A549 (cell line): ENCODE measurements around the gene CYSRT1. TPM values are rescaled to one million over a fixed set of nuclear protein-coding genes. Genes with fewer than 3 reads are reported as not detected.

Source experiments
- ATAC-seq, 2 experiments: fragments of 200-7000 bp in 1 of 2; fragments of >200 bp in 1 of 2; cut with Nextera tagmentation in 1 of 2; cut with Tn5 transposase in 1 of 2; 3 replicates each; pipeline versions ENCODE4 v1.8.0 to v1.9.1; 2018 to 2020; ENCODE audit warnings: mild to moderate bottlenecking in 1 of 2, moderate library complexity in 1 of 2
- CTCF ChIA-PET: fragments of 300-600 bp; sonication (Branson Sonifier 250); formaldehyde crosslinking; extraction: SDS; loops from one replicate; lab custom pipeline; 2021; ENCODE audit warnings: antibody characterized with exemption, inconsistent platforms; lab: Yijun Ruan, JAX
- POLR2A ChIA-PET: fragments of 350-600 bp; formaldehyde crosslinking; extraction: SDS; loops from one replicate; lab custom pipeline; 2021; ENCODE audit warnings: antibody characterized with exemption, inconsistent platforms; lab: Yijun Ruan, JAX
- DNase-seq, 2 experiments: peaks; one replicate each; pipeline versions ENCODE4 v3.0.0 to v3.0.0-alpha.2; 2011 to 2016; ENCODE audit warnings: low read depth in 1 of 2, low spot score in 1 of 2
- FAIRE-seq: peaks from 2 replicates; lab custom pipeline; 2011; peaks lifted over from hg19 to GRCh38; lab: Jason Lieb, UNC
- H3K27ac ChIP-seq, 2 experiments: fragments of >200 bp; sonication (Bioruptor Twin); formaldehyde crosslinking; 3 replicates each; pipeline ENCODE4 v1.5.1; 2016 to 2017
- H3K4me1 ChIP-seq: fragments of >200 bp; sonication (Bioruptor Twin); formaldehyde crosslinking; 3 replicates; pipeline ENCODE4 v1.6.1; 2016
- H3K4me2 ChIP-seq: fragments of >200 bp; sonication (Bioruptor Twin); formaldehyde crosslinking; 3 replicates; pipeline ENCODE4 v1.6.1; 2016
- H3K4me3 ChIP-seq: fragments of >200 bp; sonication (Bioruptor Twin); formaldehyde crosslinking; 3 replicates; pipeline ENCODE4 v1.5.1; 2016
- H3K9me3 ChIP-seq: fragments of >200 bp; sonication (Bioruptor Twin); formaldehyde crosslinking; 3 replicates; pipeline ENCODE4 v1.6.1; 2016
- ATOH8 ChIP-seq: fragments of 250-450 bp; sonication (Bioruptor Pico); IDR thresholded peaks from 2 replicates; pipeline ENCODE4 v1.5.0; 2020; ENCODE audit warnings: low read depth, mild to moderate bottlenecking, moderate library complexity
- CHD2 ChIP-seq: fragments of 150-350 bp; IDR thresholded peaks from 2 replicates; pipeline ENCODE4 v1.6.1; 2014; ENCODE audit warnings: low read length; ENCODE audit not compliant: partially characterized antibody
- CHD4 ChIP-seq: fragments of 200-600 bp; sonication (generic); IDR thresholded peaks from 2 replicates; pipeline ENCODE4 v1.6.1; 2016; ENCODE audit warnings: antibody characterized with exemption, mild to moderate bottlenecking, borderline replicate concordance
- CTCF ChIP-seq: fragments of >200 bp; sonication (Bioruptor Twin); formaldehyde crosslinking; IDR thresholded peaks from 3 replicates; pipeline ENCODE4 v1.5.1; 2016
- E2F6 ChIP-seq: IDR thresholded peaks from 2 replicates; pipeline ENCODE4 v1.6.1; 2012; ENCODE audit warnings: low read depth, borderline replicate concordance
- EP300 ChIP-seq, 2 experiments: fragments of >200 bp; sonication (Bioruptor Twin); formaldehyde crosslinking; IDR thresholded peaks; 2 replicates in 1 of 2; 3 replicates in 1 of 2; pipeline ENCODE4 v1.6.1; 2016 to 2017
- FOSB ChIP-seq: fragments of 250-450 bp; sonication (Bioruptor Pico); IDR thresholded peaks from 2 replicates; pipeline ENCODE4 v1.5.0; 2020; ENCODE audit warnings: mild to moderate bottlenecking, moderate library complexity
- GATA3 ChIP-seq: IDR thresholded peaks from 2 replicates; pipeline ENCODE4 v1.6.1; 2012; ENCODE audit warnings: borderline replicate concordance
- HDAC2 ChIP-seq: fragments of 200-600 bp; sonication (generic); IDR thresholded peaks from 2 replicates; pipeline ENCODE4 v1.6.1; 2016
- HOXB5 ChIP-seq: fragments of 250-450 bp; sonication (Bioruptor Pico); IDR thresholded peaks from 2 replicates; pipeline ENCODE4 v1.5.0; 2020; ENCODE audit warnings: mild to moderate bottlenecking, moderate library complexity
- JUNB ChIP-seq: fragments of >200 bp; sonication (Bioruptor Twin); formaldehyde crosslinking; IDR thresholded peaks from 2 replicates; pipeline ENCODE4 v1.6.1; 2016
- KDM5A ChIP-seq: fragments of 200-600 bp; sonication (generic); IDR thresholded peaks from 2 replicates; pipeline ENCODE4 v1.6.1; 2016; ENCODE audit warnings: antibody characterized with exemption, mild to moderate bottlenecking
- MAX ChIP-seq: IDR thresholded peaks from 2 replicates; pipeline ENCODE4 v1.6.1; 2012
- MYC ChIP-seq: IDR thresholded peaks from 2 replicates; pipeline ENCODE4 v1.6.1; 2012; ENCODE audit warnings: mild to moderate bottlenecking, inconsistent platforms, low read length, improper control_type of control experiment, borderline replicate concordance
- PHF8 ChIP-seq: fragments of 200-600 bp; sonication (generic); IDR thresholded peaks from 2 replicates; pipeline ENCODE4 v1.6.1; 2016; ENCODE audit warnings: low read depth, mild to moderate bottlenecking, antibody characterized with exemption, moderate library complexity, borderline replicate concordance
- POLR2A ChIP-seq: IDR thresholded peaks from 2 replicates; pipeline ENCODE4 v1.6.1; 2012; ENCODE audit warnings: mild to moderate bottlenecking, low read length
- REST ChIP-seq: fragments of 200-600 bp; sonication (generic); IDR thresholded peaks from 2 replicates; pipeline ENCODE4 v1.6.1; 2016; ENCODE audit warnings: antibody characterized with exemption, mild to moderate bottlenecking, moderate library complexity
- RNF2 ChIP-seq: fragments of 200-600 bp; sonication (generic); IDR thresholded peaks from 2 replicates; pipeline ENCODE4 v1.6.1; 2016; ENCODE audit warnings: low read depth, mild to moderate bottlenecking, antibody characterized with exemption, moderate library complexity, borderline replicate concordance
- USF2 ChIP-seq: fragments of 450-650 bp; IDR thresholded peaks from 2 replicates; pipeline ENCODE4 v1.6.1; 2014; ENCODE audit warnings: antibody characterized with exemption
- ZNF302 ChIP-seq: fragments of 250-450 bp; sonication (Bioruptor Pico); IDR thresholded peaks from 2 replicates; pipeline ENCODE4 v1.9.0; 2021; ENCODE audit warnings: inconsistent platforms, mild to moderate bottlenecking, moderate library complexity
- WGBS: methylation state at CpG from one replicate; pipeline ENCODE4 v1.1.6; 2017; ENCODE audit errors: missing lambda C conversion rate; 5-methylcytosine and 5-hydroxymethylcytosine counted together
- polyA plus RNA-seq, 4 experiments: library from polyadenylated mRNA; depleted of rRNA in 3 of 4; stranded (reverse); fragments of >200 nt; fragmentation: RNase III in 1 of 4; extraction: RNeasy Plus Mini Kit Qiagen cat#74134 plus additional on column Dnase treatment in 1 of 4; gene quantifications; 2 replicates in 3 of 4; 3 replicates in 1 of 4; pipeline ENCODE4 v1.2.3, GENCODE V29; 2011 to 2017

CYSRT1 gene
- polyA plus RNA-seq, 2 of the 4 experiments (the other 2 are of a cell fraction) = 0.30 to 0.81 TPM

GRCh38 chr9:137233143-137233980 is 8.4 kb downstream of the CYSRT1 start:
- DNase-seq (no peak), FAIRE-seq (no peak), ATAC-seq (no peak)
- TF ChIP-seq HOXB5 (CRISPR knock-in tag) (no peak), KDM5A (no peak), POLR2A (no peak), CHD2 (no peak)
- ChIA-PET CTCF (interaction anchor here (0.6 to 8.6 kb wide), 7 partner anchors 10 to 205 kb away, joined by 3 to 71 read pairs (median 4); partner anchors contain the start of gene CYSRT1), POLR2A (no interaction called here)
- Histone ChIP-seq H3K27ac (peak overlapping the region in 1 of 2 experiments; percentile 44; a peak in 1 of 6 replicates), H3K4me1 (peaks cover 39% of the 10 kb centered on the region), H3K4me3 (no peak overlapping the region), H3K9me3 (no peaks in the 10 kb centered on the region), H3K4me2 (no peak overlapping the region)
- WGBS = 77% methylated on average over 31 of the region's 40 CpGs

- CTCF ChIA-PET = interaction anchor here (1.1 to 8.6 kb wide), 8 partner anchors 10 to 205 kb away, joined by 3 to 71 read pairs (median 4); partner anchors contain the start of genes CYSRT1 and SSNA1
- TF ChIP-seq PHF8 = no peak
- TF ChIP-seq HOXB5 (CRISPR knock-in tag) = no peak
- no peak for TF ChIP-seq JUNB
- TF ChIP-seq GATA3 = no peak
- TF ChIP-seq CTCF = no peak
- TF ChIP-seq REST = no peak
- TF ChIP-seq MYC = no peak
- TF ChIP-seq MAX = no peak
- no peak for TF ChIP-seq E2F6
- TF ChIP-seq FOSB (CRISPR knock-in tag) = no peak
- TF ChIP-seq USF2 = no peak
- no peak for TF ChIP-seq HDAC2
- TF ChIP-seq ATOH8 (CRISPR knock-in tag) = no peak
- no peak for TF ChIP-seq ZNF302 (CRISPR knock-in tag)
- no peak for TF ChIP-seq RNF2
- TF ChIP-seq EP300 (IDR thresholded peaks at IDR 0.05) = no peak
- TF ChIP-seq CHD4 = no peak
- FAIRE-seq = no peak
- H3K4me2 ChIP-seq = no peak overlapping the region
- 88% methylated on average over 30 of the region's 40 CpGs for WGBS
- no peak for ATAC-seq
- peak overlapping the region in 1 of 2 experiments; percentile 44; a peak in 1 of 6 replicates for H3K27ac ChIP-seq
- no peaks in the 10 kb centered on the region for H3K9me3 ChIP-seq
- no peak for DNase-seq
- POLR2A ChIA-PET = no interaction called here
- no peak overlapping the region for H3K4me3 ChIP-seq
- H3K4me1 ChIP-seq = peaks cover 47% of the 10 kb centered on the region
Observed at GRCh38 chr9:137234055-137234697, 9.2 kb downstream of the CYSRT1 start.
